Measurements from ENCODE around the gene CSNK1G1.

Gene CSNK1G1

DNA sequence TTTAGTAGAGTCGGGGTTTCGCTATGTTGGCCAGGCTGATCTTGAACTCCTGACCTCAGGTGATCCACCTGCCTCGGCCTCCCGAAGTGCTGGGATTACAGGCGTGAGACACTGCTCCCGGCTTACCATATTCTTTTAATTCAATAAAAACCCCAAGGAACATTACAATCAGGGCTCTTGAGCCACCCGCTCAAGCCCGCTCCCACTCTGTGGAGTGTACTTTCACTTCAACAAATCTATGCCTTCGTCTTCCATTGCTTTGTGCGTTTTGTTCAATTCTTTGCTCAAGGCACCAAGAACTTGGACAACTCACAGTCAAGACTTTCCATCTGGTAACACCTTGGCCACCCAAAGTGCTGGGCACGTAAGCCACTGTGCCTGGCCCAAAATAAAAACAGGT is 130.2 kb downstream of the CSNK1G1 start:
- Histone ChIP-seq H3K36me3 (ENCODE audit: control insufficient read depth, low read length) (no peaks in the 10 kb centered on the region), H3K4me1 (ENCODE audit: control insufficient read depth, low read length) (no peaks in the 10 kb centered on the region), H3K4me3 (ENCODE audit: low read length) (no peak overlapping the region), H4K20me1 (ENCODE audit: control insufficient read depth, insufficient read depth, low read depth, low read length) (no peaks in the 10 kb centered on the region), H3K27me3 (ENCODE audit: control insufficient read depth, low read length) (no peaks in the 10 kb centered on the region), H3K4me2 (ENCODE audit: low read length) (no peak overlapping the region), H3K27ac (ENCODE audit: low read depth, low read length) (no peak overlapping the region), H3K9me3 (ENCODE audit: control insufficient read depth, insufficient read depth, low read length) (peaks cover 4% of the 10 kb centered on the region), H3K79me2 (ENCODE audit: control insufficient read depth, low read length) (no peaks in the 10 kb centered on the region), H3F3A (ENCODE audit: control insufficient read depth, insufficient read depth) (no peaks in the 10 kb centered on the region), H3K9me2 (replicated peaks; ENCODE audit: control insufficient read depth, low read length) (no peaks in the 10 kb centered on the region)
- TF ChIP-seq EZH2phosphoT487 (IDR thresholded peaks at IDR 0.05; ENCODE audit: borderline replicate concordance, low read length): no peak
- TF ChIP-seq, protein P1, sequence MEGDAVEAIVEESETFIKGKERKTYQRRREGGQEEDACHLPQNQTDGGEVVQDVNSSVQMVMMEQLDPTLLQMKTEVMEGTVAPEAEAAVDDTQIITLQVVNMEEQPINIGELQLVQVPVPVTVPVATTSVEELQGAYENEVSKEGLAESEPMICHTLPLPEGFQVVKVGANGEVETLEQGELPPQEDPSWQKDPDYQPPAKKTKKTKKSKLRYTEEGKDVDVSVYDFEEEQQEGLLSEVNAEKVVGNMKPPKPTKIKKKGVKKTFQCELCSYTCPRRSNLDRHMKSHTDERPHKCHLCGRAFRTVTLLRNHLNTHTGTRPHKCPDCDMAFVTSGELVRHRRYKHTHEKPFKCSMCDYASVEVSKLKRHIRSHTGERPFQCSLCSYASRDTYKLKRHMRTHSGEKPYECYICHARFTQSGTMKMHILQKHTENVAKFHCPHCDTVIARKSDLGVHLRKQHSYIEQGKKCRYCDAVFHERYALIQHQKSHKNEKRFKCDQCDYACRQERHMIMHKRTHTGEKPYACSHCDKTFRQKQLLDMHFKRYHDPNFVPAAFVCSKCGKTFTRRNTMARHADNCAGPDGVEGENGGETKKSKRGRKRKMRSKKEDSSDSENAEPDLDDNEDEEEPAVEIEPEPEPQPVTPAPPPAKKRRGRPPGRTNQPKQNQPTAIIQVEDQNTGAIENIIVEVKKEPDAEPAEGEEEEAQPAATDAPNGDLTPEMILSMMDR (IDR thresholded peaks at IDR 0.05; ENCODE audit: low read depth, low read length, poor library complexity, severe bottlenecking): no peak

DNA sequence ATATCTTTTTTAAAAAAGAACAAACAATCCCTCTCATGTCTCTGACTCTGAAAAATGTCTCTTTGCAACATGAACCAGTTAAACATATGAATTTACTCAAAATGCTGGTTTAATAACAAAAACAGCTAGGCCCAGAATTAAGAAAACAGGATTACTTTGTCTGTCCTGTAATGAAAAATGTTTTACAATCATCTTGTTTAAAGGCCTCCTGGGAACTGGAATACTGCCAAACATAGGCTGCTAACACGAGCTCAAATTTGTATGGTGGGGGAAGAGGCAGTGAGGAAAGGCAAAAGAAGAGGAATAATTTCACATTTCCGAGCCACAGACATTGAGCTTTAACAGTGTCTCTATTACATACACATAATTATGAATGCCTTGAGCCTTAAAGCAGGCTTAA is 131.5 kb downstream of the CSNK1G1 start:
- no peaks in the 10 kb centered on the region for H3K4me1 ChIP-seq (ENCODE audit: control insufficient read depth, low read length)
- H3K4me3 ChIP-seq (ENCODE audit: low read length): no peak overlapping the region
- H4K20me1 ChIP-seq (ENCODE audit: control insufficient read depth, insufficient read depth, low read depth, low read length): no peaks in the 10 kb centered on the region
- no peaks in the 10 kb centered on the region for H3K27me3 ChIP-seq (ENCODE audit: control insufficient read depth, low read length)
- H3K4me2 ChIP-seq (ENCODE audit: low read length): no peak overlapping the region
- TF ChIP-seq, protein P1 (IDR thresholded peaks at IDR 0.05; ENCODE audit: low read depth, low read length, poor library complexity, severe bottlenecking): no peak
- TF ChIP-seq EZH2phosphoT487 (IDR thresholded peaks at IDR 0.05; ENCODE audit: borderline replicate concordance, low read length): no peak
- H3F3A ChIP-seq (ENCODE audit: control insufficient read depth, insufficient read depth): no peaks in the 10 kb centered on the region
- no peaks in the 10 kb centered on the region for H3K79me2 ChIP-seq (ENCODE audit: control insufficient read depth, low read length)
- no peak overlapping the region for H3K27ac ChIP-seq (ENCODE audit: low read depth, low read length)
- no peaks in the 10 kb centered on the region for H3K9me2 ChIP-seq (replicated peaks; ENCODE audit: control insufficient read depth, low read length)
- H3K36me3 ChIP-seq (ENCODE audit: control insufficient read depth, low read length): no peaks in the 10 kb centered on the region
- H3K9me3 ChIP-seq (ENCODE audit: control insufficient read depth, insufficient read depth, low read length): peaks cover 4% of the 10 kb centered on the region

DNA sequence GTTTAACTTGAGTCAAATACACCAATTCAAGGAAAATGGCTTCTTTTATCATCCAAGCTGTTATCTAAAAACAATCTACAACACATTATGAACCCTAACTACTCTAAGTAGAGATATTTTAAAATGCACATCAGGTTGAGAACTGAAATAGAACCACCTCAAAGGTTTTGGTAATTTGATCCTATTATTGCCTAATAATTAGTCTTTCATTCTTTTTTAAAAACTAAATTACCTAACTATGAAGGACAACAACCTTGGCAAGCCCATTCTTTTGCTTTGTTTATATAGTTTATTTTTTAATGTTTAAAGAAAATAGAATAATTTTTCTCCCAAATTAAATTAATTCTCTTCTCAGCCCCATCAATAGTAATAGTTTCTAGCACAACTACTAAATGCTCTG is 132.1 kb downstream of the CSNK1G1 start:
- TF ChIP-seq, protein P1 (IDR thresholded peaks at IDR 0.05; ENCODE audit: low read depth, low read length, poor library complexity, severe bottlenecking): no peak
- TF ChIP-seq EZH2phosphoT487 (IDR thresholded peaks at IDR 0.05; ENCODE audit: borderline replicate concordance, low read length): no peak
- H3F3A ChIP-seq (ENCODE audit: control insufficient read depth, insufficient read depth): no peaks in the 10 kb centered on the region
- no peaks in the 10 kb centered on the region for H3K27me3 ChIP-seq (ENCODE audit: control insufficient read depth, low read length)
- peaks cover 4% of the 10 kb centered on the region for H3K9me3 ChIP-seq (ENCODE audit: control insufficient read depth, insufficient read depth, low read length)
- no peaks in the 10 kb centered on the region for H4K20me1 ChIP-seq (ENCODE audit: control insufficient read depth, insufficient read depth, low read depth, low read length)
- H3K9me2 ChIP-seq (replicated peaks; ENCODE audit: control insufficient read depth, low read length): no peaks in the 10 kb centered on the region
- H3K4me1 ChIP-seq (ENCODE audit: control insufficient read depth, low read length): no peaks in the 10 kb centered on the region
- H3K79me2 ChIP-seq (ENCODE audit: control insufficient read depth, low read length): no peaks in the 10 kb centered on the region
- no peak overlapping the region for H3K27ac ChIP-seq (ENCODE audit: low read depth, low read length)
- H3K36me3 ChIP-seq (ENCODE audit: control insufficient read depth, low read length): no peaks in the 10 kb centered on the region
- no peak overlapping the region for H3K4me3 ChIP-seq (ENCODE audit: low read length)
- H3K4me2 ChIP-seq (ENCODE audit: low read length): no peak overlapping the region
